Trophoblast cell (in vitro differentiated cells and primary cell): ENCODE results near the gene PXDN.
A peak's percentile ranks its signal among the peaks of the same experiment; 100 is the strongest.

Experiments used
- DNase-seq, 2 donors: peaks; one replicate each; pipeline ENCODE4 v3.0.0-alpha.2; 2016
- H2AFZ ChIP-seq: 2 replicates; pipeline ENCODE4 v1.6.1; 2013; ENCODE audit warnings: low read length, moderate library complexity, mild to moderate bottlenecking; ENCODE audit not compliant: insufficient read depth, poor library complexity
- H2AK5ac ChIP-seq: 2 replicates; pipeline ENCODE4 v1.6.1; 2013; ENCODE audit warnings: mild to moderate bottlenecking, low read length
- H2BK120ac ChIP-seq: 2 replicates; pipeline ENCODE4 v1.6.1; 2013; ENCODE audit warnings: low read length, mild to moderate bottlenecking, moderate library complexity; ENCODE audit not compliant: insufficient read depth, poor library complexity
- H2BK12ac ChIP-seq: 2 replicates; pipeline ENCODE4 v1.6.1; 2013; ENCODE audit warnings: mild to moderate bottlenecking, low read length, moderate library complexity
- H2BK5ac ChIP-seq: 2 replicates; pipeline ENCODE4 v1.6.1; 2013; ENCODE audit warnings: low read length, low read depth, moderate library complexity, mild to moderate bottlenecking; ENCODE audit not compliant: poor library complexity
- H3K14ac ChIP-seq: 2 replicates; pipeline ENCODE4 v1.6.1; 2013; ENCODE audit warnings: mild to moderate bottlenecking, low read length
- H3K18ac ChIP-seq: 2 replicates; pipeline ENCODE4 v1.6.1; 2013; ENCODE audit warnings: mild to moderate bottlenecking, low read length
- H3K23ac ChIP-seq: 2 replicates; pipeline ENCODE4 v1.6.1; 2013; ENCODE audit warnings: low read length
- H3K27ac ChIP-seq: 2 replicates; pipeline ENCODE4 v1.5.1; 2013; ENCODE audit warnings: low read depth, mild to moderate bottlenecking, inconsistent platforms, low read length, moderate library complexity
- H3K27me3 ChIP-seq: 2 replicates; pipeline ENCODE4 v1.6.1; 2013; ENCODE audit warnings: inconsistent platforms, mild to moderate bottlenecking, low read length, moderate library complexity; ENCODE audit not compliant: insufficient read depth
- H3K36me3 ChIP-seq, 2 experiments: 1 replicate in 1 of 2; 2 replicates in 1 of 2; pipeline ENCODE4 v1.6.1; 2013; ENCODE audit warnings: low read length in 2 of 2, mild to moderate bottlenecking in 2 of 2, moderate library complexity in 1 of 2; ENCODE audit not compliant: insufficient read depth in 2 of 2, control insufficient read depth in 1 of 2
- H3K4ac ChIP-seq: 2 replicates; pipeline ENCODE4 v1.6.1; 2013; ENCODE audit warnings: low read depth, mild to moderate bottlenecking, low read length, moderate library complexity
- H3K4me1 ChIP-seq, 2 experiments: 1 replicate in 1 of 2; 2 replicates in 1 of 2; pipeline ENCODE4 v1.6.1; 2013; ENCODE audit warnings: low read length in 2 of 2, mild to moderate bottlenecking in 2 of 2, moderate library complexity in 1 of 2; ENCODE audit not compliant: insufficient read depth in 2 of 2, control insufficient read depth in 1 of 2
- H3K4me2 ChIP-seq: 2 replicates; pipeline ENCODE4 v1.6.1; 2013; ENCODE audit warnings: inconsistent platforms, mild to moderate bottlenecking, low read length, moderate library complexity
- H3K4me3 ChIP-seq: 2 replicates; pipeline ENCODE4 v1.5.1; 2013; ENCODE audit warnings: mild to moderate bottlenecking, low read depth, low read length, inconsistent platforms
- H3K79me1 ChIP-seq: one replicate; pipeline ENCODE4 v1.6.1; 2013; ENCODE audit warnings: low read length
- H3K79me2 ChIP-seq: 2 replicates; pipeline ENCODE4 v1.6.1; 2013; ENCODE audit warnings: low read length, mild to moderate bottlenecking; ENCODE audit not compliant: control insufficient read depth, insufficient read depth, poor library complexity
- H3K9ac ChIP-seq: 2 replicates; pipeline ENCODE4 v1.6.1; 2013; ENCODE audit warnings: mild to moderate bottlenecking, low read length
- H3K9me3 ChIP-seq: 2 replicates; pipeline ENCODE4 v1.6.1; 2013; ENCODE audit warnings: low read depth, mild to moderate bottlenecking, control low read depth, inconsistent platforms, low read length; ENCODE audit not compliant: insufficient read depth
- H4K12ac ChIP-seq: 2 replicates; pipeline ENCODE4 v1.6.1; 2013; ENCODE audit warnings: low read depth, mild to moderate bottlenecking, low read length, moderate library complexity
- H4K8ac ChIP-seq: 2 replicates; pipeline ENCODE4 v1.6.1; 2013; ENCODE audit warnings: low read depth, mild to moderate bottlenecking, low read length, moderate library complexity
- H4K91ac ChIP-seq: one replicate; pipeline ENCODE4 v1.6.1; 2013; ENCODE audit warnings: low read depth, mild to moderate bottlenecking, low read length, moderate library complexity
- WGBS: extraction: QIAGEN DNeasy Blood & Tissue Kit; methylation state at CpG from one replicate; pipeline ENCODE4 v1.1.7; 2013; ENCODE audit warnings: missing lambda C conversion rate; ENCODE audit not compliant: insufficient read length, insufficient coverage; ENCODE audit errors: extremely low coverage; 5-methylcytosine and 5-hydroxymethylcytosine counted together

Gene PXDN

DNA sequence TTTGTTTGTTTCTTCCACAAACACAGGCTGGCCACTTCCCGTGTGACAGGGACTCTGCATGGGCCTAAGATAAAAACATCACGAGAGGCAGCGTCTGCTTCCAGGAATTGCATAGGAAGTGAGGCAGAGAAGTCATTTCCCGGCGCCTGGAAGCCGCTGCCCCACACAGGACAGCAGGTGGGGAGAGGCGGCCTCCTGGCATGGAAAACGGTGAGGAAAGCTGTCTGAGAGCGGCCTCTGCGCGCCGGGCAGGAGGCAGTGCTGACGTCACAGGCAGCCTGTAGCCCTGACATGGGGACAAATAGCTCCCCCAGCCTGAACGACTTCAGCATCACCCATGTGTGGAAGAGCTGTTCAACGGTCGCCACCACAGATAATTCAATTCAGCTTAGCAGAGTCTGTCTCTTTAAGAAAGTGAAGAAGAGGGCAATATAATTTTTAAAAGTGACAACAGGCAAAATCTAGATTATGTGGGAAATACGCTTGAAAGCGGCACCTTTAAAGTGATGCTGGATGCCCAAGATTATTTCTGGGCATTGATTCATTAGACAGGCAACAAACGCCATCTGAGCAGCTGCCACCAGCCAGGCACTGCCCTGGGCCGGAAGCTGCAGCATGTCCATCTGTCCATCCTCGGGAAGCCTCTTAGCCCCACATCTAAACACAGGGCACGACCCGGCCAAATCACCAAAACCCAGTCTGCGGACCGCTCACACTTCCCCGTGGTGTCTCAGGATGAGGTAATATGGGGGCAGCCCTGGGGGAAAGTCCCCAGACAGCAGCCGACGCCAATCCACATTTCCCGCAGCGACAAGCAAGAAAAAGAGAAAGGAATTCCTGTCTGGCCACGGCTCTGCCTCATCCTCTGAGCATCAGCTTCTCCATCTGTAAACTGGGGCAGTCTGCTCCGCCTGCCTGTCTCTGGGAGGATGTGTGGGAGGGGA is 138.9 kb downstream of the PXDN start:
- Histone ChIP-seq H2BK120ac (peak overlapping the region; percentile 21), H3K18ac (peak overlapping the region; percentile 16), H3K4me2 (no peak overlapping the region), H4K8ac (peak overlapping the region; percentile 37), H3K36me3 (no peaks in the 10 kb centered on the region), H3K79me2 (no peaks in the 10 kb centered on the region), H3K4me1 (peaks cover 17 to 20% of the 10 kb centered on the region in 2 experiments), H2AFZ (no peak overlapping the region), H4K12ac (no peak overlapping the region), H3K4ac (no peak overlapping the region), H4K91ac (peak overlapping the region; percentile 67), H3K14ac (peak overlapping the region; percentile 36), H2BK5ac (peak overlapping the region; percentile 32), H3K27ac (peak overlapping the region; percentile 3), H3K4me3 (no peak overlapping the region), H3K9ac (no peak overlapping the region), H3K79me1 (peaks cover 5% of the 10 kb centered on the region), H3K27me3 (no peaks in the 10 kb centered on the region), H2AK5ac (peak overlapping the region; percentile 64), H2BK12ac (peak overlapping the region; percentile 65), H3K9me3 (peaks cover 1% of the 10 kb centered on the region), H3K23ac (no peak overlapping the region)
- DNase-seq: peak; percentile 75 to 76
- no CpG with 5 or more reads among the region's 32 CpGs for WGBS

DNA sequence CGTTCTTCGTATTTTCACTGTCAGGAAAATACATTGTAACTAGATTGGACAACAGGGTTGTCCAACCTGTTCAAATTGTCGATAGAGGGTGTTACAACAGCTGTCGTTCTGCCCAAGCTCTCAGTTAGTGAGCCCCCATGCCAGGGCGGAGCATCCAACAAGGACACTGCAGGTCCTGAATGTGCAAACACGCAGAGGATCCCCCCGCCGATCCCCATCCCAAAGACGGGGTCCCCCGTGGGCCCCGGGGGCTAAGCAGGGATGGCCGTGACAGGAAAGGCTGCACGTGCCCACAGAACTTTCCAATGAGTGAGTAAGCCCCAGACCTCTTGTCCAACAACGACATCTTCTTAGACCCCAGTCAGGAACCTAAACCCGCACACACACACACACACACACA is 140.8 kb downstream of the PXDN start:
- no peak overlapping the region for H3K9ac ChIP-seq
- H2AK5ac ChIP-seq: no peak overlapping the region
- H3K23ac ChIP-seq: no peak overlapping the region
- H2BK5ac ChIP-seq: no peak overlapping the region
- H3K4me3 ChIP-seq: no peak overlapping the region
- H2BK12ac ChIP-seq: no peak overlapping the region
- no peak overlapping the region for H4K91ac ChIP-seq
- H3K4ac ChIP-seq: no peak overlapping the region
- peaks cover 5% of the 10 kb centered on the region for H3K79me1 ChIP-seq
- H4K12ac ChIP-seq: no peak overlapping the region
- no peak overlapping the region for H2BK120ac ChIP-seq
- no peak overlapping the region for H2AFZ ChIP-seq
- H3K27ac ChIP-seq: no peak overlapping the region
- no peaks in the 10 kb centered on the region for H3K36me3 ChIP-seq
- peaks cover 1% of the 10 kb centered on the region for H3K9me3 ChIP-seq
- H3K4me2 ChIP-seq: no peak overlapping the region
- no CpG with 5 or more reads among the region's 15 CpGs for WGBS
- no peak overlapping the region for H3K18ac ChIP-seq
- H3K4me1 ChIP-seq: peaks cover 18 to 21% of the 10 kb centered on the region in 2 experiments
- H3K14ac ChIP-seq: no peak overlapping the region
- H3K79me2 ChIP-seq: no peaks in the 10 kb centered on the region
- no peaks in the 10 kb centered on the region for H3K27me3 ChIP-seq
- no peak for DNase-seq
- no peak overlapping the region for H4K8ac ChIP-seq

DNA sequence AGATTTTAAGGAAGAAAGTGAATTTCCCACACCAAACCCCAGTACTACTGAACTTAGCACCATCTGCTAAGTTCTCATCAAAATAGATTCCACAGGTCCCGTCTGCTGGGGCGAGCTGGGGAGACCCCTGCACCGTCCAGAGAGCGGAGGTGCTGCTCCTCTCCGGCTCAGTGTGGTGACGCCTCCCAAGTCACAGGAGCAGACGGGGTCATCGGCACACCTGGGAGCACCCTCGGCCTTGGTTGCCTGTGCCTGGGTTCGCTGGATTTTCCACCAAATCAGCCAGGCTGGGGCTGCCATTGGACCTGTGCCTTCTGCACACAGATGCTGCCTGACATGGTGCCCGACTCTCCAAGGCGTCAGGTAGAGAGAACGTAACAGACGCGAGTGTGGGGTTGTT is 141.3 kb downstream of the PXDN start:
- no peak overlapping the region for H4K12ac ChIP-seq
- H3K14ac ChIP-seq: no peak overlapping the region
- no peak for DNase-seq
- H3K27me3 ChIP-seq: no peaks in the 10 kb centered on the region
- no peak overlapping the region for H2AFZ ChIP-seq
- no peak overlapping the region for H3K4me2 ChIP-seq
- no peak overlapping the region for H2BK120ac ChIP-seq
- H2BK12ac ChIP-seq: no peak overlapping the region
- H3K79me2 ChIP-seq: no peaks in the 10 kb centered on the region
- no peak overlapping the region for H3K23ac ChIP-seq
- H3K4ac ChIP-seq: no peak overlapping the region
- peak overlapping the region; percentile 40 for H3K4me3 ChIP-seq
- H3K9me3 ChIP-seq: peaks cover 1% of the 10 kb centered on the region
- peaks cover 18 to 21% of the 10 kb centered on the region in 2 experiments for H3K4me1 ChIP-seq
- H4K8ac ChIP-seq: no peak overlapping the region
- peaks cover 5% of the 10 kb centered on the region for H3K79me1 ChIP-seq
- no CpG with 5 or more reads among the region's 15 CpGs for WGBS
- H4K91ac ChIP-seq: no peak overlapping the region
- H3K27ac ChIP-seq: no peak overlapping the region
- no peaks in the 10 kb centered on the region for H3K36me3 ChIP-seq
- no peak overlapping the region for H2BK5ac ChIP-seq
- no peak overlapping the region for H3K18ac ChIP-seq
- no peak overlapping the region for H3K9ac ChIP-seq
- H2AK5ac ChIP-seq: no peak overlapping the region

DNA sequence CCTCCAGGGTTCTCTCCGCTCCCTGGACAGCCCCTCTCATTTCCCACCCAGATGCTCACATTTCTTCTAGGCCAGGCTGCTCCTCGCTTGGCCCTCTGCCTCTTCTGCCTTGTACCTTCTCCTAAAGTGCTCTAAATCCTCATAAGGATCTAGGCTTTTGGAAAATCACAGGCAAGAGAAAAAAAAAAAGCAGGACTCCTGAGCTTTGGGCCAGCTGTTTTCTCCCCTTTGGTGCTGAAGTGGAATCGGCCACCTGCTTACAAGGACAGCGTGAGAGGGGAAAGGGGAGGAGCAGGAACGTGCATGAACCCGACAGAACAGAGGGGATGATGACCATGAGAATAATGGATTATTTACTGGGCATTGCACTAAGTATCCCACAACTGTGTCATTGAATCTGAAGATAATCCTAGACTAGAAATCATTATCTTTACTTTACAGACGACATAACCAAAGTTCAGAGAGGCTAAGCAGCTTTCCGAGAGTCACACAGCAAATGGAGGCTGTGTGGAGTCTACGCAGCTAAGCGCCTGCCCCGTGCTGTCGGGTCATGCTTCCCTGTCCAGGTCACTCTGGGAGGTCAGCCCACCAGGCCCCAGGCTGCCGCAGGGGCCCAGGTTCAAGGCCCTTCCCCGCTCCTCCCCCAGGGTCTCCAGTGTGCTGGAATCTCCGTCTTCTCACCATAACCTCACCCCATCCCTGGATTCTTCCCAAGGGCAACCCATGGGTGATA is 141.9 kb downstream of the PXDN start:
- no peak for DNase-seq
- Histone ChIP-seq H3K4me3 (no peak overlapping the region), H3K23ac (no peak overlapping the region), H2BK12ac (no peak overlapping the region), H3K4ac (no peak overlapping the region), H2AK5ac (no peak overlapping the region), H3K14ac (no peak overlapping the region), H4K91ac (no peak overlapping the region), H3K9me3 (peaks cover under 1% of the 10 kb centered on the region), H2AFZ (no peak overlapping the region), H3K27me3 (no peaks in the 10 kb centered on the region), H2BK120ac (no peak overlapping the region), H3K27ac (no peak overlapping the region), H3K79me2 (no peaks in the 10 kb centered on the region), H4K8ac (no peak overlapping the region), H3K79me1 (peaks cover 5% of the 10 kb centered on the region), H3K4me2 (no peak overlapping the region), H4K12ac (no peak overlapping the region), H3K4me1 (peaks cover 18 to 21% of the 10 kb centered on the region in 2 experiments), H3K36me3 (no peaks in the 10 kb centered on the region), H2BK5ac (no peak overlapping the region), H3K9ac (no peak overlapping the region), H3K18ac (no peak overlapping the region)
- WGBS: no CpG with 5 or more reads among the region's 15 CpGs
